PFSK-1 (cell line): ENCODE data around the gene ERC2.

Experiments
- FOXP2 ChIP-seq: optimal IDR thresholded peaks from 2 replicates; pipeline ENCODE3; 2011; ENCODE audit warnings: borderline replicate concordance, control low read depth, inconsistent platforms; ENCODE audit not compliant: insufficient read depth; ENCODE audit errors: extremely low read length, extremely low read depth
- POLR2AphosphoS5 ChIP-seq: IDR thresholded peaks from 2 replicates; pipeline ENCODE4 v1.6.1; 2012; ENCODE audit warnings: low read depth, mild to moderate bottlenecking, control low read depth, low read length, moderate library complexity
- REST ChIP-seq, 2 experiments: IDR thresholded peaks; 2 replicates each; pipeline versions ENCODE4 v1.6.1 to v1.8.0; 2011 to 2012; ENCODE audit warnings: low read depth in 2 of 2, low read length in 2 of 2, control low read depth in 1 of 2, inconsistent platforms in 1 of 2, mild to moderate bottlenecking in 1 of 2, moderate library complexity in 1 of 2; ENCODE audit not compliant: insufficient read depth in 1 of 2
- SIN3A ChIP-seq: IDR thresholded peaks from 2 replicates; pipeline ENCODE4 v1.6.1; 2012; ENCODE audit warnings: mild to moderate bottlenecking, low read length, moderate library complexity, borderline replicate concordance; ENCODE audit not compliant: insufficient read depth
- TAF1 ChIP-seq: IDR thresholded peaks from 2 replicates; pipeline ENCODE4 v1.6.1; 2012; ENCODE audit warnings: low read length, control low read depth, borderline replicate concordance; ENCODE audit not compliant: insufficient read depth

ERC2 gene

GRCh38 chr3:55532806-55533205 lies 935.5 kb downstream of the ERC2 start:
- TF ChIP-seq POLR2AphosphoS5 (no peak), REST (IDR thresholded peaks at IDR 0.05; ENCODE audit: insufficient read depth in 1 of 2, low read depth in 2 of 2, low read length in 2 of 2) (no peak), SIN3A (no peak), TAF1 (no peak), FOXP2 (no peak)

- no peak for TF ChIP-seq REST (IDR thresholded peaks at IDR 0.05; ENCODE audit: insufficient read depth in 1 of 2, low read depth in 2 of 2, low read length in 2 of 2)
- TF ChIP-seq TAF1 = no peak
Observed at GRCh38 chr3:55531321-55531720, 936.9 kb downstream of the ERC2 start.

GRCh38 chr3:55527361-55527760 lies 940.9 kb downstream of the ERC2 start:
- no peak for TF ChIP-seq POLR2AphosphoS5
- no peak for TF ChIP-seq REST (IDR thresholded peaks at IDR 0.05; ENCODE audit: insufficient read depth in 1 of 2, low read depth in 2 of 2, low read length in 2 of 2)
- TF ChIP-seq TAF1 = no peak
- no peak for TF ChIP-seq SIN3A
- TF ChIP-seq FOXP2 = no peak

GRCh38 chr3:55526332-55527030 lies 941.8 kb downstream of the ERC2 start:
- no peak for TF ChIP-seq FOXP2
- no peak for TF ChIP-seq POLR2AphosphoS5
- no peak for TF ChIP-seq TAF1

- no peak for TF ChIP-seq TAF1
- TF ChIP-seq REST (IDR thresholded peaks at IDR 0.05; ENCODE audit: insufficient read depth in 1 of 2, low read depth in 2 of 2, low read length in 2 of 2) = no peak
- TF ChIP-seq POLR2AphosphoS5 = no peak
- no peak for TF ChIP-seq SIN3A
- TF ChIP-seq FOXP2 = no peak
Observed at GRCh38 chr3:55525436-55525835, 942.8 kb downstream of the ERC2 start.
